Kasumi-1 (cell line): ENCODE results near the gene COA1.
"Not testable (repeated sequence)": the region's sequence is repeated elsewhere in the genome, so short reads cannot be mapped to it uniquely, and the experiment has no call there.

Source experiments
- DNase-seq, 2 experiments: peaks; one replicate each; lab custom pipeline; 2025; lab: John Stamatoyannopoulos, UW

COA1 gene

GRCh38 chr7:43729214-43729923 lies at the start of gene COA1:
Gene COA1 (minus strand): TSS chr7:43729523. CDS start chr7:43648614, 80,909 bp downstream.
- peak; percentile 96 for DNase-seq

- DNase-seq: not testable (repeated sequence)
Measured at GRCh38 chr7:43778293-43779044, 49.1 kb upstream of the COA1 start.

- not testable (repeated sequence) for DNase-seq
Measured at GRCh38 chr7:43775255-43775654, 45.9 kb upstream of the COA1 start.

- not testable (repeated sequence) for DNase-seq
Measured at GRCh38 chr7:43773268-43773667, 43.9 kb upstream of the COA1 start.

- no peak for DNase-seq
Measured at GRCh38 chr7:43771573-43771972, 42.2 kb upstream of the COA1 start.

- DNase-seq: no peak
Measured at GRCh38 chr7:43771128-43771527, 41.8 kb upstream of the COA1 start.

- no peak for DNase-seq
Measured at GRCh38 chr7:43769791-43770465, 40.6 kb upstream of the COA1 start.

- no peak for DNase-seq
Measured at GRCh38 chr7:43769281-43769680, 40.0 kb upstream of the COA1 start.

GRCh38 chr7:43768887-43769272 lies 39.6 kb upstream of the COA1 start:
- no peak for DNase-seq

GRCh38 chr7:43768201-43768886 lies 39.0 kb upstream of the COA1 start:
- DNase-seq: no peak

GRCh38 chr7:43767311-43767710 lies 38.0 kb upstream of the COA1 start:
- no peak for DNase-seq

GRCh38 chr7:43766564-43766963 lies 37.2 kb upstream of the COA1 start:
- no peak for DNase-seq

GRCh38 chr7:43764807-43765491 lies 35.6 kb upstream of the COA1 start:
- no peak for DNase-seq

- peak; percentile 22 to 26 for DNase-seq
Measured at GRCh38 chr7:43764039-43764761, 34.9 kb upstream of the COA1 start.

- no peak for DNase-seq
Measured at GRCh38 chr7:43763183-43763582, 33.9 kb upstream of the COA1 start.

- DNase-seq: no peak
Measured at GRCh38 chr7:43761938-43762692, 32.8 kb upstream of the COA1 start.

- no peak for DNase-seq
Measured at GRCh38 chr7:43761382-43761781, 32.1 kb upstream of the COA1 start.

GRCh38 chr7:43760861-43761260 lies 31.5 kb upstream of the COA1 start:
- no peak for DNase-seq

GRCh38 chr7:43758822-43759683 lies 29.7 kb upstream of the COA1 start:
- peak; percentile 28 to 49 for DNase-seq
